ENCODE results near the gene TMEM256.

TMEM256 gene

GRCh38 chr17:7436556-7437368 is 32.9 kb upstream of the TMEM256 start:
- no peak for TF ChIP-seq POLR2AphosphoS5 (IDR thresholded peaks at IDR 0.05; ENCODE audit: low read depth, low read length)
- TF ChIP-seq, protein P1, sequence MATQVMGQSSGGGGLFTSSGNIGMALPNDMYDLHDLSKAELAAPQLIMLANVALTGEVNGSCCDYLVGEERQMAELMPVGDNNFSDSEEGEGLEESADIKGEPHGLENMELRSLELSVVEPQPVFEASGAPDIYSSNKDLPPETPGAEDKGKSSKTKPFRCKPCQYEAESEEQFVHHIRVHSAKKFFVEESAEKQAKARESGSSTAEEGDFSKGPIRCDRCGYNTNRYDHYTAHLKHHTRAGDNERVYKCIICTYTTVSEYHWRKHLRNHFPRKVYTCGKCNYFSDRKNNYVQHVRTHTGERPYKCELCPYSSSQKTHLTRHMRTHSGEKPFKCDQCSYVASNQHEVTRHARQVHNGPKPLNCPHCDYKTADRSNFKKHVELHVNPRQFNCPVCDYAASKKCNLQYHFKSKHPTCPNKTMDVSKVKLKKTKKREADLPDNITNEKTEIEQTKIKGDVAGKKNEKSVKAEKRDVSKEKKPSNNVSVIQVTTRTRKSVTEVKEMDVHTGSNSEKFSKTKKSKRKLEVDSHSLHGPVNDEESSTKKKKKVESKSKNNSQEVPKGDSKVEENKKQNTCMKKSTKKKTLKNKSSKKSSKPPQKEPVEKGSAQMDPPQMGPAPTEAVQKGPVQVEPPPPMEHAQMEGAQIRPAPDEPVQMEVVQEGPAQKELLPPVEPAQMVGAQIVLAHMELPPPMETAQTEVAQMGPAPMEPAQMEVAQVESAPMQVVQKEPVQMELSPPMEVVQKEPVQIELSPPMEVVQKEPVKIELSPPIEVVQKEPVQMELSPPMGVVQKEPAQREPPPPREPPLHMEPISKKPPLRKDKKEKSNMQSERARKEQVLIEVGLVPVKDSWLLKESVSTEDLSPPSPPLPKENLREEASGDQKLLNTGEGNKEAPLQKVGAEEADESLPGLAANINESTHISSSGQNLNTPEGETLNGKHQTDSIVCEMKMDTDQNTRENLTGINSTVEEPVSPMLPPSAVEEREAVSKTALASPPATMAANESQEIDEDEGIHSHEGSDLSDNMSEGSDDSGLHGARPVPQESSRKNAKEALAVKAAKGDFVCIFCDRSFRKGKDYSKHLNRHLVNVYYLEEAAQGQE (IDR thresholded peaks at IDR 0.05; ENCODE audit: insufficient read depth in 1 of 2, low read depth in 2 of 2, low read length in 2 of 2): no peak
- TF ChIP-seq FOXP2 (optimal IDR thresholded peaks at IDR 0.05; ENCODE audit: borderline replicate concordance, extremely low read depth, extremely low read length, insufficient read depth): no peak
- no peak for TF ChIP-seq SIN3A (IDR thresholded peaks at IDR 0.05; ENCODE audit: borderline replicate concordance, insufficient read depth, low read length)
- no peak for TF ChIP-seq TAF1 (IDR thresholded peaks at IDR 0.05; ENCODE audit: borderline replicate concordance, insufficient read depth, low read length)

GRCh38 chr17:7435676-7436555 is 32.0 kb upstream of the TMEM256 start:
- TF ChIP-seq TAF1 (IDR thresholded peaks at IDR 0.05; ENCODE audit: borderline replicate concordance, insufficient read depth, low read length) (no peak), FOXP2 (optimal IDR thresholded peaks at IDR 0.05; ENCODE audit: borderline replicate concordance, extremely low read depth, extremely low read length, insufficient read depth) (no peak), SIN3A (IDR thresholded peaks at IDR 0.05; ENCODE audit: borderline replicate concordance, insufficient read depth, low read length) (no peak), POLR2AphosphoS5 (IDR thresholded peaks at IDR 0.05; ENCODE audit: low read depth, low read length) (no peak)
- TF ChIP-seq, protein P1 (IDR thresholded peaks at IDR 0.05; ENCODE audit: insufficient read depth in 1 of 2, low read depth in 2 of 2, low read length in 2 of 2): no peak

- TF ChIP-seq FOXP2 (optimal IDR thresholded peaks at IDR 0.05; ENCODE audit: borderline replicate concordance, extremely low read depth, extremely low read length, insufficient read depth) (no peak), POLR2AphosphoS5 (IDR thresholded peaks at IDR 0.05; ENCODE audit: low read depth, low read length) (no peak), TAF1 (IDR thresholded peaks at IDR 0.05; ENCODE audit: borderline replicate concordance, insufficient read depth, low read length) (no peak), SIN3A (IDR thresholded peaks at IDR 0.05; ENCODE audit: borderline replicate concordance, insufficient read depth, low read length) (no peak)
- TF ChIP-seq, protein P1 (IDR thresholded peaks at IDR 0.05; ENCODE audit: insufficient read depth in 1 of 2, low read depth in 2 of 2, low read length in 2 of 2): no peak
Observed at GRCh38 chr17:7432296-7432695, 28.4 kb upstream of the TMEM256 start.

GRCh38 chr17:7431231-7431630 is 27.3 kb upstream of the TMEM256 start:
- TF ChIP-seq FOXP2 (optimal IDR thresholded peaks at IDR 0.05; ENCODE audit: borderline replicate concordance, extremely low read depth, extremely low read length, insufficient read depth) (no peak), TAF1 (IDR thresholded peaks at IDR 0.05; ENCODE audit: borderline replicate concordance, insufficient read depth, low read length) (no peak), POLR2AphosphoS5 (IDR thresholded peaks at IDR 0.05; ENCODE audit: low read depth, low read length) (no peak), SIN3A (IDR thresholded peaks at IDR 0.05; ENCODE audit: borderline replicate concordance, insufficient read depth, low read length) (no peak)
- TF ChIP-seq, protein P1 (IDR thresholded peaks at IDR 0.05; ENCODE audit: insufficient read depth in 1 of 2, low read depth in 2 of 2, low read length in 2 of 2): no peak
